Panc1 (cell line): ENCODE data around the gene FGF2. TPM values are rescaled to one million over a fixed set of nuclear protein-coding genes. Genes with fewer than 3 reads are reported as not detected.

ENCODE experiments used
- ATAC-seq: fragments of 200-7000 bp; cut with Tn5 transposase; 2 replicates; pipeline ENCODE4 v1.9.1; 2020; ENCODE audit warnings: mild to moderate bottlenecking, moderate library complexity
- BruUV-seq: library from RNA; stranded (reverse); fragments of 400-500 nt; replicated peaks from 2 replicates; lab custom pipeline; 2021; lab: Mats Ljungman, UMichigan
- CTCF ChIA-PET: fragments of 300-600 bp; sonication (Branson Sonifier 250); formaldehyde crosslinking; loops from one replicate; lab custom pipeline; 2022; ENCODE audit warnings: antibody characterized with exemption; lab: Charles Lee
- POLR2A ChIA-PET: fragments of 300-600 bp; sonication (Branson Sonifier 250); formaldehyde crosslinking; loops from one replicate; lab custom pipeline; 2022; ENCODE audit warnings: antibody characterized with exemption; lab: Charles Lee
- DNase-seq: peaks from one replicate; pipeline ENCODE4 v3.0.0-alpha.2; 2010; ENCODE audit warnings: low read depth, low spot score
- H3K27ac ChIP-seq: 2 replicates; pipeline ENCODE4 v1.5.1; 2011; ENCODE audit warnings: mild to moderate bottlenecking, low read length, inconsistent platforms
- H3K27me3 ChIP-seq: fragments of 200-500 bp; sonication (Bioruptor generic); 2 replicates; pipeline ENCODE4 v1.6.0; 2014; ENCODE audit warnings: low read length, inconsistent platforms; ENCODE audit not compliant: control insufficient read depth, insufficient read depth
- H3K36me3 ChIP-seq: fragments of 200-500 bp; sonication (Bioruptor generic); 2 replicates; pipeline ENCODE4 v1.5.1; 2014; ENCODE audit warnings: inconsistent platforms, mild to moderate bottlenecking, low read length, moderate library complexity; ENCODE audit not compliant: control insufficient read depth, insufficient read depth
- H3K4me1 ChIP-seq: 2 replicates; pipeline ENCODE4 v1.5.1; 2011; ENCODE audit warnings: inconsistent platforms, mild to moderate bottlenecking, low read length, moderate library complexity; ENCODE audit not compliant: control insufficient read depth, insufficient read depth
- H3K4me3 ChIP-seq, 2 experiments: 2 replicates each; pipeline ENCODE4 v1.5.1; 2011 to 2012; ENCODE audit warnings: low read depth in 2 of 2, low read length in 2 of 2, mild to moderate bottlenecking in 2 of 2, inconsistent platforms in 1 of 2, moderate library complexity in 1 of 2
- H3K9me3 ChIP-seq: fragments of 200-500 bp; sonication (Bioruptor generic); 2 replicates; pipeline ENCODE4 v1.5.1; 2014; ENCODE audit warnings: low read depth, mild to moderate bottlenecking, inconsistent platforms, low read length, moderate library complexity; ENCODE audit not compliant: control insufficient read depth, insufficient read depth
- POLR2AphosphoS5 ChIP-seq: IDR thresholded peaks from 2 replicates; pipeline ENCODE4 v1.6.1; 2012; ENCODE audit warnings: mild to moderate bottlenecking, low read depth, low read length, moderate library complexity
- SIN3A ChIP-seq: IDR thresholded peaks from 2 replicates; pipeline ENCODE4 v1.6.1; 2012; ENCODE audit warnings: low read depth, mild to moderate bottlenecking, low read length, moderate library complexity, borderline replicate concordance; ENCODE audit not compliant: insufficient read depth
- TCF7L2 ChIP-seq: IDR thresholded peaks from 2 replicates; pipeline ENCODE4 v1.6.1; 2011; ENCODE audit warnings: mild to moderate bottlenecking, low read depth, low read length, inconsistent platforms
- in situ Hi-C: cut with HindIII; loops from 2 replicates; pipeline ENCODE4 v1.10.0; 2016; ENCODE audit warnings: low sequenced_read_pairs, low pct_unique_long_range_greater_than_20kb
- intact Hi-C: fragments of 100-400 bp; cut with micrococcal nuclease; formaldehyde crosslinking; loops from one replicate; pipeline ENCODE4 v1.10.0; 2022; ENCODE audit not compliant: unreplicated experiment
- total RNA-seq: library from RNA; stranded (reverse); gene quantifications from one replicate; pipeline ENCODE4 v1.2.1, GENCODE V29; 2021; ENCODE audit not compliant: unreplicated experiment
- TF ChIP-seq, protein P1 (sequence below): fragments of 450-650 bp; IDR thresholded peaks from 2 replicates; pipeline ENCODE4 v1.5.1; 2017; ENCODE audit warnings: mild to moderate bottlenecking
- TF ChIP-seq, protein P2 (sequence below), 2 experiments: IDR thresholded peaks; 2 replicates each; pipeline ENCODE4 v1.6.1; 2011 to 2012; ENCODE audit warnings: low read depth in 2 of 2, control low read depth in 1 of 2, low read length in 1 of 2, mild to moderate bottlenecking in 1 of 2, moderate library complexity in 1 of 2; ENCODE audit not compliant: insufficient read depth in 1 of 2

Gene FGF2
- total RNA-seq, 1 experiment from 2014 or later: 21.7 TPM

- no TSS peak for BruUV-seq
- Histone ChIP-seq H3K9me3 (no peaks in the 10 kb centered on the region), H3K4me3 (no peak overlapping the region), H3K4me1 (peaks cover 6% of the 10 kb centered on the region; the same call in 1 of the 2 replicates), H3K27me3 (no peaks in the 10 kb centered on the region), H3K27ac (no peak overlapping the region), H3K36me3 (no peaks in the 10 kb centered on the region; the same call in 1 of the 2 replicates)
- ChIA-PET CTCF (no interaction called here), POLR2A (no interaction called here)
- intact Hi-C loops (no loop called here), in situ Hi-C loops (no loop called here)
- TF ChIP-seq, protein P1, sequence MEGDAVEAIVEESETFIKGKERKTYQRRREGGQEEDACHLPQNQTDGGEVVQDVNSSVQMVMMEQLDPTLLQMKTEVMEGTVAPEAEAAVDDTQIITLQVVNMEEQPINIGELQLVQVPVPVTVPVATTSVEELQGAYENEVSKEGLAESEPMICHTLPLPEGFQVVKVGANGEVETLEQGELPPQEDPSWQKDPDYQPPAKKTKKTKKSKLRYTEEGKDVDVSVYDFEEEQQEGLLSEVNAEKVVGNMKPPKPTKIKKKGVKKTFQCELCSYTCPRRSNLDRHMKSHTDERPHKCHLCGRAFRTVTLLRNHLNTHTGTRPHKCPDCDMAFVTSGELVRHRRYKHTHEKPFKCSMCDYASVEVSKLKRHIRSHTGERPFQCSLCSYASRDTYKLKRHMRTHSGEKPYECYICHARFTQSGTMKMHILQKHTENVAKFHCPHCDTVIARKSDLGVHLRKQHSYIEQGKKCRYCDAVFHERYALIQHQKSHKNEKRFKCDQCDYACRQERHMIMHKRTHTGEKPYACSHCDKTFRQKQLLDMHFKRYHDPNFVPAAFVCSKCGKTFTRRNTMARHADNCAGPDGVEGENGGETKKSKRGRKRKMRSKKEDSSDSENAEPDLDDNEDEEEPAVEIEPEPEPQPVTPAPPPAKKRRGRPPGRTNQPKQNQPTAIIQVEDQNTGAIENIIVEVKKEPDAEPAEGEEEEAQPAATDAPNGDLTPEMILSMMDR: no peak
- TF ChIP-seq SIN3A (no peak), POLR2AphosphoS5 (no peak), TCF7L2 (no peak)
- TF ChIP-seq, protein P2, sequence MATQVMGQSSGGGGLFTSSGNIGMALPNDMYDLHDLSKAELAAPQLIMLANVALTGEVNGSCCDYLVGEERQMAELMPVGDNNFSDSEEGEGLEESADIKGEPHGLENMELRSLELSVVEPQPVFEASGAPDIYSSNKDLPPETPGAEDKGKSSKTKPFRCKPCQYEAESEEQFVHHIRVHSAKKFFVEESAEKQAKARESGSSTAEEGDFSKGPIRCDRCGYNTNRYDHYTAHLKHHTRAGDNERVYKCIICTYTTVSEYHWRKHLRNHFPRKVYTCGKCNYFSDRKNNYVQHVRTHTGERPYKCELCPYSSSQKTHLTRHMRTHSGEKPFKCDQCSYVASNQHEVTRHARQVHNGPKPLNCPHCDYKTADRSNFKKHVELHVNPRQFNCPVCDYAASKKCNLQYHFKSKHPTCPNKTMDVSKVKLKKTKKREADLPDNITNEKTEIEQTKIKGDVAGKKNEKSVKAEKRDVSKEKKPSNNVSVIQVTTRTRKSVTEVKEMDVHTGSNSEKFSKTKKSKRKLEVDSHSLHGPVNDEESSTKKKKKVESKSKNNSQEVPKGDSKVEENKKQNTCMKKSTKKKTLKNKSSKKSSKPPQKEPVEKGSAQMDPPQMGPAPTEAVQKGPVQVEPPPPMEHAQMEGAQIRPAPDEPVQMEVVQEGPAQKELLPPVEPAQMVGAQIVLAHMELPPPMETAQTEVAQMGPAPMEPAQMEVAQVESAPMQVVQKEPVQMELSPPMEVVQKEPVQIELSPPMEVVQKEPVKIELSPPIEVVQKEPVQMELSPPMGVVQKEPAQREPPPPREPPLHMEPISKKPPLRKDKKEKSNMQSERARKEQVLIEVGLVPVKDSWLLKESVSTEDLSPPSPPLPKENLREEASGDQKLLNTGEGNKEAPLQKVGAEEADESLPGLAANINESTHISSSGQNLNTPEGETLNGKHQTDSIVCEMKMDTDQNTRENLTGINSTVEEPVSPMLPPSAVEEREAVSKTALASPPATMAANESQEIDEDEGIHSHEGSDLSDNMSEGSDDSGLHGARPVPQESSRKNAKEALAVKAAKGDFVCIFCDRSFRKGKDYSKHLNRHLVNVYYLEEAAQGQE (IDR thresholded peaks at IDR 0.05; ENCODE audit: insufficient read depth in 1 of 2, low read depth in 2 of 2, low read length in 1 of 2): no peak
- 0 out of 2 replicates have a peak, but pooled peaks have one; percentile 12 for ATAC-seq
- DNase-seq: no peak
Measured at GRCh38 chr4:122903766-122904288, 77.2 kb downstream of the FGF2 start.

DNA sequence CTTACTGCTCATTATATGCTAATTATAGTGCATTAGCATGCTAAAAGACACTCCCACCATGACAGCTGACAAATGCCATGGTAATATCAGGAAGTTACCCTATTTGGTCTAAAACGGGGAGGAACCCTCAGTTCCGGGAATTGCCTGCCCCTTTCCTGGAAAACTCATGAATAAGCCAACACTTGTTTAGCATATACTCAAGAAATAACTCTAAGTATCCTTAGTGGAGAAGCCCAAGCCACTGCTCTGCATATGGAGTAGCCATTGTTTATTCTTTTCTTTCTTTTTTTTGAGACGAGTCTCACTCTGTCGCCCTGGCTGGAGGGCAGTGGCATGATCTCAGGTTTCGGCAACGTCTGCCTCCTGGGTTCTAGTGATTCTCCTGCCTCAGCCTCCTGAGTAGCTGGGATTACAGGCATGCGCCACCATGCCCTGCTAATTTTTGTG lies 80.3 kb downstream of the FGF2 start:
- ATAC-seq (no peak), DNase-seq (no peak)
- no TSS peak for BruUV-seq
- no peak overlapping the region for H3K27ac ChIP-seq
- no peaks in the 10 kb centered on the region for H3K4me1 ChIP-seq
- no peaks in the 10 kb centered on the region for H3K9me3 ChIP-seq
- ChIA-PET CTCF (no interaction called here), POLR2A (no interaction called here)
- no peak overlapping the region for H3K4me3 ChIP-seq
- H3K27me3 ChIP-seq: no peaks in the 10 kb centered on the region
- TF ChIP-seq, protein P1: no peak
- TF ChIP-seq, protein P2 (IDR thresholded peaks at IDR 0.05; ENCODE audit: insufficient read depth in 1 of 2, low read depth in 2 of 2, low read length in 1 of 2): no peak
- TF ChIP-seq POLR2AphosphoS5 (no peak), TCF7L2 (no peak), SIN3A (no peak)
- no peaks in the 10 kb centered on the region; the same call in 1 of the 2 replicates for H3K36me3 ChIP-seq
- intact Hi-C loops (no loop called here), in situ Hi-C loops (no loop called here)
